DMS53 treated with DMSO at 0.1 percent for 48 hours (cell line): ENCODE data around the gene ST3GAL3.

Source experiments
- DNase-seq: peaks from one replicate; lab custom pipeline; 2025; ENCODE audit not compliant: unreplicated experiment; lab: John Stamatoyannopoulos, UW

Gene ST3GAL3

DNA sequence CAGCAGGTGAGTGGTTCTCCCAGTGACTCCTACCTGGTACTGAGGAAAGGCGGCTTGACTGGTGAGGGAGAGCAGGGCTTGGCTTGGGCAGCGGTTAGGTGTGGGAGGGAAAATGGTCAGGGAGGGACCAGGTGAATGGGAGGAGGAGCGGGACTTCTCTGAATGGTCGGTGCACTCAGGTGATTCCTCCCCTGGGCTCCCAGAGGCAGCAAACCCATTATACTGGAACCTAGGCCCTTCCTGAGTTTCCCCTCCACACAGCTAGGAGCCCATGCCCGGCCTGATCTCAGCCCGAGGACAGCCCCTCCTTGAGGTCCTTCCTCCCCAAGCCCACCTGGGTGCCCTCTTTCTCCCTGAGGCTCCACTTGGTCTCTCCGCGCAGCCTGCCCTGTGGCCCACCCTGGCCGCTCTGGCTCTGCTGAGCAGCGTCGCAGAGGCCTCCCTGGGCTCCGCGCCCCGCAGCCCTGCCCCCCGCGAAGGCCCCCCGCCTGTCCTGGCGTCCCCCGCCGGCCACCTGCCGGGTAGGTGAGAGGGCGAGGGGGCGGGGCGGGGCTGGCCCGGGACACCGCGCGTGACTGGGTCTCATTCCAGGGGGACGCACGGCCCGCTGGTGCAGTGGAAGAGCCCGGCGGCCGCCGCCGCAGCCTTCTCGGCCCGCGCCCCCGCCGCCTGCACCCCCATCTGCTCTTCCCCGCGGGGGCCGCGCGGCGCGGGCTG is 228.5 kb downstream of the ST3GAL3 start:
- DNase-seq = peak; percentile 89

DNA sequence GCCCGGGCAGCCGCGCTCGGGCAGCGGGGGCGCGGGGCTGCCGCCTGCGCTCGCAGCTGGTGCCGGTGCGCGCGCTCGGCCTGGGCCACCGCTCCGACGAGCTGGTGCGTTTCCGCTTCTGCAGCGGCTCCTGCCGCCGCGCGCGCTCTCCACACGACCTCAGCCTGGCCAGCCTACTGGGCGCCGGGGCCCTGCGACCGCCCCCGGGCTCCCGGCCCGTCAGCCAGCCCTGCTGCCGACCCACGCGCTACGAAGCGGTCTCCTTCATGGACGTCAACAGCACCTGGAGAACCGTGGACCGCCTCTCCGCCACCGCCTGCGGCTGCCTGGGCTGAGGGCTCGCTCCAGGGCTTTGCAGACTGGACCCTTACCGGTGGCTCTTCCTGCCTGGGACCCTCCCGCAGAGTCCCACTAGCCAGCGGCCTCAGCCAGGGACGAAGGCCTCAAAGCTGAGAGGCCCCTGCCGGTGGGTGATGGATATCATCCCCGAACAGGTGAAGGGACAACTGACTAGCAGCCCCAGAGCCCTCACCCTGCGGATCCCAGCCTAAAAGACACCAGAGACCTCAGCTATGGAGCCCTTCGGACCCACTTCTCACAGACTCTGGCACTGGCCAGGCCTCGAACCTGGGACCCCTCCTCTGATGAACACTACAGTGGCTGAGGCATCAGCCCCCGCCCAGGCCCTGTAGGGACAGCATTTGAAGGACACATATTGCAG is 229.3 kb downstream of the ST3GAL3 start:
- peak; percentile 45 for DNase-seq

DNA sequence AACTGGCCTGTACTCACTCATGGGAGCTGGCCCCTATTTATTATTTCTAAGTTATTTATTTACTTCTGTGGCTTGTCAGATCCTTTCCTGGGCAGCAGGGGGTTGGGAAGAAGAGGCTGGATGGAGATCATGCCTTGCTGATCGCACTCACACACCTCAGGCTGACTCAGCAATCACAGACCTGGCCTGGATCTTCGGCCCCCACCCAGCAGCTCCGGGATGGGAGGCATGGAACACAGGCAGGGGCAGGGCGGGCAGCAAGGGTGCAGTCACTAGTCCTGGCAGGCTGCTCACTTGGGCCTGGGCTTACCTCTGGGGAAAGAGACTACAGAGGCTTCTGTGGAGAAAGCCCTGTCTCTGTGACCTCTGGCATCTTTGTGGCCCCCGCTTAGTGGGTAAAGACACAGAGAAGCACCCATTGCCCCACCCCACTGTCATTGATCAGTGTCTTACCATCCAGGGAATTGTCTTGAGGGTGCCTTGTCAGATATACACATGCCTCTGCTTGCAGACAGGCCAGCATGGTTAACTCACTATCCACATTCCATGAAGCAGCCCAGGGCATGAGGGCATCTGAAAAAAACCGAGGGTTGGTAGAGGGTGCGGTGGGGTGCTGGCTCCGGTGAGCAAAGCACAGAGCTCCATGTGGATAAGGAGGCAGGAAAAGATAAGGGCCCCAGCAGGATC is 230.0 kb downstream of the ST3GAL3 start:
- DNase-seq = no peak

DNA sequence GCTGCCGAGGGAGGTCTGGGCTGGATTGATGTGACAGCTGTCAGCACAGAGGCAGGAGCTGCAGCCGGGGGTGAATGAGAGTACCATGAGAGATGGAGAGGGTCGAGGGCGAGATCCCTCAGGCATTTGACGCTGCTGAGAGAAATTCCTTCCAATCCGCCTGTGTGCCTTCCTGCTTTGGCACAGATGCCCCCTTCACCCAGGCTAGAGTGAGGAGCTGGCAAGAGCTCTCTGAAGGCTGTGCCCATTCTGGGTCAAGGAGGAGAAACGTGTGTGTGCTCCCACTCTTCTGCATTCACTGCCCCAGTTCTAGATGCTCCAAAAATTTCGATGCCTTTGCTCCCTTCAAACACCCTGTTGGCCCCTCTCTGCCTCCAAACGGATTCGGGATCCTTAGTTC is 231.0 kb downstream of the ST3GAL3 start:
- no peak for DNase-seq

DNA sequence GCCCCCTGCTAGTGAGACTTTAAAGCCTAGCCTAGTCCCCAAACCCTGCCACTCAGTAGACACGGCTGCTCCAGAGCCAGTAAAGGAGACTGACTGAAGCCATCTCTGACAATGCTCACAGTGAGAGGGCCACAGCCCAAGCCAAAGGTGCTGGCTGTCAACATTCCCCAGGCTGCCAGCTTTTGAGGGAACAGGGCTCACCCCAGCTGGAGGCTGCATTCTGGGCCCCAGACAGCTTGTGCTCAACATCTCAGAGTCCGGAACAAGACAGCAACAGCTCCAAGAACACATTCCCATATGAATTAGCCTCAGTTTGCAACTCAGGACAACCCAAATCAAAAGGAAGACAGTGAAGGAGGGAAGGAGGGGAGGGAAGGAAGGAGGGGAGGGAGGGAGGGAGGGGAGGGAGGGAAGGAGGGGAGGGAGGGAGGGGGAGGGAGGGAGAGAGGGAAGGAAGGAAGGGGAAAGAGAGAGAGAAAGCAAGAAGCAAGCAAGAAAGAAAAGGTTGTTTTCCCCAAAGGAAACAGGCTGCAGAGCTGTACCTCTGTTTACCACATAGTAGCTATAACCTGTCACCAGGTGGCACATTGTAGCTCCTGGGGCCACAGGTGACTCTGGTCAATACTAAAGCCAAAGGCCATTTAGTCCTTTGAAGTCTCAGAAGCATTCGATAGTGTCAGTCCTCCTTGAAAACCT is 231.7 kb downstream of the ST3GAL3 start:
- no peak for DNase-seq

DNA sequence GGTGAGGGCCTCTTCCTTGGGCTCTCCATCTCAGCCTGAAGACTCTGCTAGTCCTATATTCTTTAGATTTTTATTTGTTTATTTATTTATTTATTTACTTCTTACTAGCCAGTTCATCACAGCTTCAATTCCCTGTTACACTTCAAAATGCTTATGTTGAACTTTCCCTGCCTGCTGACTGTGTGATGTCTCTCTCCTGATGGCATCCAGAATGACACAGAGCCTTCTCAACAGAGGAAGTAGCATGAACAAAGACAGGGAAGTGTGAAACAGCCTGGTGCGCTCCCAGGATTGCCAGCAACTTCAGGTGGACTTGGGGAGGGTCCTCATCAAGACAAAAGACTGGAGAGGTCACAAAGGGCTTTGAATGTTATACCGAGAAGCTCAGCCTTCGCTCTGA is 235.1 kb downstream of the ST3GAL3 start:
- no peak for DNase-seq

DNA sequence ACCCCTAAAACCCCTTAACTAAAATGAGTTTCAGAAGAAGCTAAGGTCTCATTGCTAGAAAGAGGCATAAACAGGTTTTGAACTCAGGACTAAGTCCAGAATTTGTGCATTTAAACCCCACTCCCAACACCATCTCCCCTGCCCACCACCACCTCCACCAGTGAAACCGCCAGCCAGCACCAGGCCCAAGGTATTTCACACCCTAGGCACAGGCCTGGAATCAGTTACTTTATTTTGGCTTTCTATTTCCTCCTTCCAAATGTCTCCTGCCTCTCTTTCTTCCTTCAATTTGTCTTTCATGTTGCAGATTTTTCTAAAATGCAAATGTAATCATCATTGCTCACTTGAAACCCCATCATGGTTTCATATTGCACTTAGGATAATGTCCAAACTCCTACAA is 237.5 kb downstream of the ST3GAL3 start:
- no peak for DNase-seq

DNA sequence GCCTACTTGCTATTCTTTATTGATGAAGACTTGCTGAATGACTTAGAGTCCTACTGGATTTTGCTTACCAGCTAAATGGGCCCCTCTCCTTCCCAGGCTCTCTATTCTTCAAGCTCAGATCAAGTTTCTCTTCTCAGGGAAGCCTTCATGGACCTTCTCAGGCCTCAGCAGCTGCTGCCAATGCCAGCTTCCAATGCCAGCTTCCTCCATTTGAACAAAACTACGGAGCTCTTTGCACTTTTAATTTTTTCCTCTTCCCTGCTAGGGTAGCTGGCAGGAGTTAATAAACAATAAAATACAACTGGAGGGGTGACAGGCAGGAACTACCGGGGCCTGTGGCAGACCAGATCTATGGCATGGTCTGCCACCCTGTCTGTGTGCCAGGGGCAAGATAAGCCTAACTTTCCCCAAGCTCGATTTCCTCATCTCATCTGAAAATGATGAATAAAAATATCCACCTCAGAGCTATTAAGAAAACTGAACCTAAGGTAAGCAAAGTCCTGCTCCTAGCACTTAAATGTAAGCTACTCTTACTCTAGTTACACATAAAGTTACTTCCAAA is 238.4 kb downstream of the ST3GAL3 start:
- no peak for DNase-seq

DNA sequence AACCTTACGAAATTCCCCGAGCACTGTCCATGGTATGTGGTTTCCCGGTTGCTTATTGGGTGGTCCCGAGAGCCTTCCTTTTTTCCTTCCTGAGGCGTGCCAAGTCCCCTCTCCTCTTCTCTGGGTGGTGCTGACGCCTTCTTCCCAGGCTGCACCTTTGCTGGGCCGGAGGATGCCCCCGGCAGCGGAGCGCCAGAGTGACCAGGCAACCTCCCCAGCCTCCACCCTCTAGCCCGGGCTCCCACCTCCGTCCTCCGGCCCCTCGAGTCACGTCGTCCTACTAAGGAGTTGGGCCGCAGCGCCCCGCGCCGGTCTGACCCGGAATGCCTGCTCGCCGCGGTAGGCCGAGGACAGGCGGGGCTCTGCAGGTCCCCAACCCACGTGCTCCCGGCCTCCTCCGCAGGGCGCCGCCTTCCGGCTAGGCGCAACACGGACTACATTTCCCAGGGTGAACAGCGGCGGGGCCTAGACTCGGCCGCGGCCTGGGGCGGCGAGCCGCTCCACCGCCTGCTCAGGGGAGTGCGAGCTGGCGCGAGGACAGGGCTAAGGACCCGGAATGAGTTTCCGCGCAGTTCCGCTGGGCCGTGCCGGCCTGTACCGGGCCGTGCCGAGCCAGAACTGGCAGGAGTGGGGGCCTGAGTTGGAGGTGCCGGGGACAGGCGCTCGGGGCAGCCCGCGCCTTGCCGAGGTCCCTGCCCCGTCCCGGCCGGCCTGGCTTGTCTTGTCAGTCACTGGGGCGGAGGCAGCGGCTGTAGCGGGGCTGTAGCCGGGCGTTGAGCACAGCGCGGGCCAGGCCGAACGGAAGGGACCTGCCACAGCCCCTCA is 239.1 kb downstream of the ST3GAL3 start, which contains the start of gene IPO13:
Gene IPO13, plus strand, starts transcription at position 715 of the 825 bp plus-strand sequence. CDS start 651 bp downstream, outside the sequence.
- peak; percentile 91 for DNase-seq

DNA sequence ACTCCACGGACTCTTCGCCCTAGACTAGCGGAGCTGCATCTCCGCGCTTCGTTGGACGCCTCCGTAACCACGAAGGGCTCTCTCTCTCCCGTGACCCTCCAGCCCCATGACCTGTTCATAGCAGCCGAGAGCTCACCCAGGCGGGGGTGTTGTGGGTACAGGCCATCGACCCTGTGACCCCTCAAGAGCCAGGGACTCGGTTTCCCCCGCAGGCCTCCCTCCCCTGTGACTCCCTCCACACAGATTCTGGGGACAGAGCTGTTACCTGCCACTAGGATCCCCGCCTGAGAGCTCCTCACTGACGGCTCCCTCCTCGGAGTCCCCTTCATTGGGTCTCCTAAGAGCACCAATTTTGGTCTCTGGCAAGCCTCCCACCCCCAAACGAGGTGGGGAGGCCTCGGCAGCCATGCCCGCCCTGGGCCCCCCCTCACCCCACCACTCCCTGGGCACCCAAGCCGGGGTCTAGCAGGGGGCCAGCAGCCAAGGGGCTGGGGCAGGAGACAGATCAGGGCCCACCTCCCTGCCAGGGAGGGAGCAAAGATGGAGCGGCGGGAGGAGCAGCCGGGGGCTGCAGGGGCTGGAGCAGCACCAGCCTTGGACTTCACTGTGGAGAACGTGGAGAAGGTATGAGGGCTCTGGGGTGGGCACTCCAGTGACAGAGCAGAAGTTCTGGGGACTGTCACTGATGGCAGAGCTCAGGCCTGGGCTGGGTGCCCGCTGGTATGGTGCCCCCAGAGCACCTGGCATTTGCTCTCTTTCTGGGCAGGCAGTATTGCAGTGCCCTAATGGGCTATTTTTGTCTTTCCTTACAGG is 239.9 kb downstream of the ST3GAL3 start:
- no peak for DNase-seq

DNA sequence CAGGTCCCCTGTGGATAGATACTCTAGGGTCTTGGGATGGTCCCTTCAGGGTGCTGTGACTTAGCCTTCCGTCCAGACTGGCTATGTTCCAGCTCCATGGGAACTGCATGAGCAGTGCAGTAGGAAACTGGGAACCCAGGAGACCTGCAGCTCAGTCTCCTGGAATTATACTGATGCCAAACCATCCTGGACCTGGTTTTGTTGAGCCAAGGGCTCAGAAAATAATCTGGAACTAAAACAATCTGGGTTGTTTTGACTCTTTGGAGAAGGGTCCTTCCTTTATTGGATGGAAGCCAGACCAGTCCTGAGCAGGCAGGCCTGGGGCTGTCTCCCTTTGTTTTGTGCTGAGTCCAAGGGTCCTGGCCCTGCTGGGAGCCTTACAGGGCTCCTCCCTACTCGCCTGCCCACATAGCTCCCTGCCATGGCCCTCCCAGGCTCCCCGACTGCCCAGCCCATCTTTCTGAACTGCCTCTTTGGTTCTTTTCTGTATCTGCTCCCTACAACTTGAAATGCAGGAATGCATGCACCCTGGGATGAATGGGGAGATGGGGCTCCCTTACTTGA is 240.6 kb downstream of the ST3GAL3 start:
- DNase-seq = no peak

DNA sequence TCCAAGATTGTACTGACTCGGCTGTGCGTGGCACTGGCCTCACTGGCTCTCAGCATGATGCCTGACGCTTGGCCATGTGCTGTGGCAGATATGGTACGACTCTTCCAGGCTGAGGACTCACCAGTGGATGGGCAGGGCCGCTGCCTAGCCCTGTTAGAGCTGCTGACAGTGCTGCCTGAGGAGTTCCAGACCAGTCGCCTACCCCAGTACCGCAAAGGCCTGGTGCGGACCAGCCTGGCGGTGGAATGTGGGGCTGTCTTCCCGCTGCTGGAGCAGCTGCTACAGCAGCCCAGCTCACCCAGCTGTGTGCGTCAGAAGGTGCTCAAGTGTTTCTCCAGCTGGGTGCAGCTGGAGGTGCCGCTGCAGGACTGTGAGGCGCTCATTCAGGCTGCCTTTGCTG is 242.3 kb downstream of the ST3GAL3 start:
- DNase-seq = no peak

DNA sequence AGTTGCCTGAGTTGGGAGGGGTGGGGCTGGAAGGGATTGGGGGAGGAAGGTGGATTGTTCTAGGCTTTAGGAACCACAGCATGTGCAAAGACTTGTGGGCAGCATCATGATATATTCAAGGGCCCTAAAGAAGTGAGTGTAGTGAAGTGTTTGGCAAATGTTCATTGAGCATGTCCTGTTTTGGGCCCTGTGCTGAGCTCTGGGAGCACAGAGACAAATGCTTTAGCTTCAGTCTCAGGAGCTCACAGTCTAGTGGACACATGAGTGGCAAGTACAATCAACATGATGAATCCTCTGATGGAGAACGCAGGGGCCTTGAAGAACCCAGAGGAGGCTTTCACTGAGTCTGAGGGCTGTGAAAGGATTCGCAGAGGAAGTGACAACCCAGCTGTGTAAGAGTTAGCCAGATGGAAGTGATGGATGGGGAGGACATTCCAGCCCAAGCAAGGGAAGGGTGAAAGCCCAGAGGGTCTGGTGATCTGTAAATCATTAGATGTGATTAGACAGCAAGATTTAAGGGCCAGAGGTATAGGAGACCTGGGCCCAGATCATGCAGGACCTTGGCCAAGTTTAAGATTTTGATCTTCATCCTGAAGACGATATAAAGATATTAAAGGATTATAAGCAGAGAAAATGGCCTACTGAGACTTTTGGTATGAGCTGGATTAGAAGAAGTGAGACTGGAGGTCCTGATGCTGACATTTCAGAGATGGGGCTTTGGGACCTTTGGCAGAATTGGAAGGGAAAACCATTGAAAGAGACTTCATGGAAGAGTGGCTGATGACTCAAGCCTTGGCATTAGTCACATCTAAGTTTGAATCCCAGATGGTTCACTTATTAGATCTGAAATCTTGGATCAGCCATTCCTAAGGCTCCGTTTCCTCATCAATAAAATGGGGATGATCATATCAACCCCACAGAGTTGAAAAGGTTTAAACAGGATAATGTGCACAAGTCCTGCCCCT is 244.0 kb downstream of the ST3GAL3 start:
- DNase-seq = no peak

DNA sequence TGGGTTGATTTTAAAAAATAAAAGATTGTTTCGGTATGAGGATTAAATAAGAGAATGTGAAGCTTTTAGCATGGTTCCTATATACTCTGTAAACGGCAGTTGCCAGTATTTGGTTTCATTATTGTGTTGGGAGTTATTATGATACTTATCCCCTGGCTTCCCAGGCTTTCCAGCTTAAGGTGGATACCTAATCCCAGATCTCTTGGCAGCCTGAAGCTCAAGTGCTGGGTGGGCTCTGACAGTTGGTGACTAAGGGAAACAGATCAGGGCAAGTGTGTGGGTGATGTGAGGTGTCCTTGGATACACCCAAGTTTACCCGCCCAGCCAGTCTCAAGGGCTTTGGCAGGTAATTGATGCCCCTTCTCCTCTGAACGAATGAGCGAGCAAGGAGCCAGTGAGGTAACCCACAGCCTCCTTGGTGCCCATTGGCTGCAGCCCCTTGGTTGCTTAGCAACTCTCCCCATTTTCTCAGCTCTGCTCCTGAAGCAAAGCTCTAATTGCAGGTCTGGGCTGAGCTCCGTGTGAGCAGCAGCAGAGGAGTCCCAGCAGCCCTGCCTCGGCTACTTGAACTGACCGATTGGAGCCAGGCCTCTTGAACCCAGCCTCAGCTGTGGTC is 245.5 kb downstream of the ST3GAL3 start:
- DNase-seq = no peak

DNA sequence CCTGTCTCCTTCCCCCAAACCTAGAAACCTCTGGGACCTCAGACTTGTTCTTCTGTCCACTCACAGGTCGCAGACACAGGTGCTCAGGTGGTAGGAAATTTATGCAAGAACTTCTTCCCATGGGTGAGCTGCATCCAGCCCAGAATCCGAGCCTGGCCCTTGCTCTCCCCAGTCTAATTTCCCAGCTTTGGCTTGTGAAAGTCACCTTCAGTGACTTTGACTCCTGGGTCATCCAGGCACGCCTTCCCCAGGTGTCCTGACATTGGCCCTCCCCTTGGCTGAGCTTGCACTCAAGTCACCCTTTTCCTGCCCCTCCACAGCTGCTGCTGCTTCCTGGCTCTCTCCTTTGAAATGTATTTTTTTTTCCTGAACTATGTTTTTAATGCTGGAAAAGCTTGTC is 246.0 kb downstream of the ST3GAL3 start:
- no peak for DNase-seq

DNA sequence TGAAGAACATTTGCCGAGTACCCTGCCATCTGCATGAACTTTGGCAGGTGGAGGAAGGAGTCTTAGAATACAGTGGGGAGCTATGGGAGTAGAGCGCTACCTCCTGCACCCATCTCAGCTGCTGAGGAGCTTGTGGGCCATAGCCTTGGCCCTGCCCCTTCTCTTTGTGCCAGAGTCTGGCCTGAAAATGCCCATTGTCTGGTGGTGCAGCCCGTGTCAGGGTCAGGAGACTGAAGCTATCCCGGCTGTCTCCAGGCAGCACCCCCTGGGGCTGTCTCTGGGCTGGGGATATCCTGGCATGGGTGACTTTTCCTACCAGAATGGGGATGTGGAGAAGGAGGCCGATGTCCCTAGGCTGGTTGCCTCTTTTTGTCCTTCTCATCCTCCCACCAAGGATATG is 246.7 kb downstream of the ST3GAL3 start:
- no peak for DNase-seq

DNA sequence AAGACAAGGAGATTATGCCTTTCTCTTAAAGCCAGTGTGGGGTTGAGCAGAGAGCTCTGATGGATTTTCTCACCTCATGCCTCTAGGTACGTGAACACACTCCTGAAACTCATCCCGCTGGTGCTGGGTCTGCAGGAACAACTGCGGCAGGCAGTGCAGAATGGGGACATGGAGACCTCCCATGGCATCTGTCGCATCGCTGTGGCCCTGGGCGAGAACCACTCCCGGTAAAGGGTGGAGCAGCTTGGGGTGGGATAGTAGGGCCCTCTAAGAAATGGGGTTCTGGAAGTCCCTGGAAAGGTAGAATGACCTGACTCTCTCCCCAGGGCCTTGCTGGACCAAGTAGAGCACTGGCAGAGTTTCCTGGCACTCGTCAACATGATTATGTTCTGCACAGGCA is 248.9 kb downstream of the ST3GAL3 start:
- no peak for DNase-seq
